Calu3 (cell line): ENCODE results near the gene TMEM132D. TPM values are rescaled to one million over a fixed set of nuclear protein-coding genes. Genes with fewer than 3 reads are reported as not detected.

Experiments used
- BruUV-seq: library from RNA; stranded (reverse); fragments of 400-500 nt; replicated peaks from 2 replicates; lab custom pipeline; 2021; lab: Mats Ljungman, UMichigan
- CTCF ChIA-PET: fragments of 300-600 bp; sonication (Branson Sonifier 250); formaldehyde crosslinking; loops from one replicate; lab custom pipeline; 2022; ENCODE audit warnings: antibody characterized with exemption; lab: Charles Lee
- DNase-seq: peaks from one replicate; pipeline ENCODE4 v3.0.0; 2022
- H3K27ac Mint-ChIP-seq: one replicate; pipeline ENCODE4 v1.8.0; 2022; ENCODE audit warnings: mixed read lengths; ENCODE audit not compliant: unreplicated experiment
- H3K27me3 Mint-ChIP-seq: one replicate; pipeline ENCODE4 v1.8.0; 2022; ENCODE audit warnings: mixed read lengths; ENCODE audit not compliant: unreplicated experiment
- H3K36me3 Mint-ChIP-seq: one replicate; pipeline ENCODE4 v1.8.0; 2022; ENCODE audit warnings: mild to moderate bottlenecking, moderate library complexity, mixed read lengths; ENCODE audit not compliant: insufficient read depth, unreplicated experiment
- H3K4me1 Mint-ChIP-seq: one replicate; pipeline ENCODE4 v1.8.0; 2022; ENCODE audit warnings: mild to moderate bottlenecking, low read depth, mixed read lengths; ENCODE audit not compliant: unreplicated experiment
- H3K4me3 Mint-ChIP-seq: one replicate; pipeline ENCODE4 v1.8.0; 2022; ENCODE audit warnings: mild to moderate bottlenecking, low read depth, moderate library complexity, mixed read lengths; ENCODE audit not compliant: unreplicated experiment
- H3K9me3 Mint-ChIP-seq: one replicate; pipeline ENCODE4 v1.8.0; 2022; ENCODE audit warnings: low read depth, mixed read lengths; ENCODE audit not compliant: unreplicated experiment
- CTCF ChIP-seq: fragments of 200-600 bp; IDR thresholded peaks from one replicate; pipeline ENCODE4 v1.8.0; 2022; ENCODE audit warnings: antibody characterized with exemption; ENCODE audit not compliant: unreplicated experiment
- intact Hi-C: fragments of 100-400 bp; cut with micrococcal nuclease; formaldehyde crosslinking; loops from one replicate; pipeline ENCODE4 v1.10.0; 2022; ENCODE audit not compliant: unreplicated experiment
- total RNA-seq: library from RNA; stranded (reverse); gene quantifications from 2 replicates; pipeline ENCODE4 v1.2.3, GENCODE V29; 2022

TMEM132D gene
- total RNA-seq, 1 experiment from 2014 or later = not detected

GRCh38 chr12:129351481-129351880, 552.3 kb downstream of the TMEM132D start:
- TF ChIP-seq CTCF = no peak
- DNase-seq = no peak
- H3K9me3 Mint-ChIP-seq = peaks cover 19% of the 10 kb centered on the region
- H3K27ac Mint-ChIP-seq = no peak overlapping the region
- CTCF ChIA-PET = no interaction called here
- intact Hi-C loops = no loop called here
- H3K36me3 Mint-ChIP-seq = no peaks in the 10 kb centered on the region
- H3K27me3 Mint-ChIP-seq = no peaks in the 10 kb centered on the region
- BruUV-seq = no TSS peak
- no peak overlapping the region for H3K4me3 Mint-ChIP-seq
- H3K4me1 Mint-ChIP-seq = no peaks in the 10 kb centered on the region

- BruUV-seq = no TSS peak
- intact Hi-C loops = no loop called here
- CTCF ChIA-PET = interaction anchor here (0.6 kb wide), 1 partner anchor 853 kb away, joined by 3 read pairs; no protein-coding TSS in a partner anchor
- no peaks in the 10 kb centered on the region for H3K27me3 Mint-ChIP-seq
- no peak for TF ChIP-seq CTCF
- no peaks in the 10 kb centered on the region for H3K36me3 Mint-ChIP-seq
- peaks cover 10% of the 10 kb centered on the region for H3K9me3 Mint-ChIP-seq
- no peak overlapping the region for H3K4me3 Mint-ChIP-seq
- DNase-seq = no peak
- H3K27ac Mint-ChIP-seq = no peak overlapping the region
- H3K4me1 Mint-ChIP-seq = no peaks in the 10 kb centered on the region
Measured at GRCh38 chr12:129339336-129339735, 564.5 kb downstream of the TMEM132D start.

- CTCF ChIA-PET = no interaction called here
- BruUV-seq = no TSS peak
Measured at GRCh38 chr12:129337413-129337812, 566.4 kb downstream of the TMEM132D start.

GRCh38 chr12:129335773-129336172, 568.1 kb downstream of the TMEM132D start:
- Mint-ChIP-seq H3K9me3 (peaks cover 11% of the 10 kb centered on the region), H3K4me1 (no peaks in the 10 kb centered on the region), H3K4me3 (no peak overlapping the region), H3K27me3 (no peaks in the 10 kb centered on the region), H3K27ac (no peak overlapping the region), H3K36me3 (no peaks in the 10 kb centered on the region)
- BruUV-seq = no TSS peak
- TF ChIP-seq CTCF = no peak
- CTCF ChIA-PET = no interaction called here
- intact Hi-C loops = no loop called here
- DNase-seq = no peak

More at GRCh38 chr12:129337413-129337812, 566.4 kb downstream of the TMEM132D start:
- intact Hi-C loops = no loop called here
- Mint-ChIP-seq H3K4me3 (no peak overlapping the region), H3K4me1 (no peaks in the 10 kb centered on the region), H3K27me3 (no peaks in the 10 kb centered on the region), H3K27ac (no peak overlapping the region), H3K36me3 (no peaks in the 10 kb centered on the region), H3K9me3 (peaks cover 4% of the 10 kb centered on the region)
- no peak for TF ChIP-seq CTCF
- DNase-seq = no peak
